ENCODE data around the gene HDDC2. TPM values are rescaled to one million over a fixed set of nuclear protein-coding genes. Genes with fewer than 3 reads are reported as not detected.

Gene HDDC2
- total RNA-seq, 1 donor = 71.5 TPM

DNA sequence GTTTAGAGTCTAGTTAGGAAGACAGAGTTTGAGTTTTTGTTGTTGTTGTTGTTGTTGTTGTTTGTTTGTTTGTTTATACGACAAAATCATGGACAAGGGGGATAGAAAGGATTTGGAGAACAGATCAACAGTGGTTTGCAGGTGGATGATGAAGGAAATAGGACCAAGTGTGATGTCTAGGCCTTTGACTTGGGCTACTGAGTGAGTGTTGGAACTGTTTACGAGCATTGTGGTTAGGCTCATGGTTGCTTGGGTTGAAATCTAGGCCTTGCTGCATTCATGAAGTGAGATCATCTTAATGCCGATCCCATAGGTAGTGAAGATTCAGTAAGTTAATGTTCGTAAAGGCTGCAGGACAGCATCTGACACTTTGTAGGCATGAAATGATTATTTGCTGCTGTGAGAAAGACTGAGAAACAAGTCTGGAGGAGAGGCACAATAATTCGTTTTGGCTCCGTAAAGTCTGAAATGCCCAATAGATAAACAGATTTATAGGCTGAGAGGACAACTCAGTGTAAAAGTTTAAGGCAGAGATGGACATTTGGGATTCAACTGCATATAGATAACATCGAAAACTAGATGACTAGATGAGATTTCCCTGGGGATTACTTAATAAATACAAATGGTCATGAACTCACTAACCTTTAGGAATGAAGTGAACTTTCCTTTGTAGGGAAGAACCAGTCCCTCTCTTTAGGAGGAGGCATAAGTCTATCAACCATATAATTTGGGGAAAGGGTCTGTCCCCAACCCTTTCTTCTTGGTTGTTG, 70.0 kb downstream of the HDDC2 start:
- TF ChIP-seq, protein P1, sequence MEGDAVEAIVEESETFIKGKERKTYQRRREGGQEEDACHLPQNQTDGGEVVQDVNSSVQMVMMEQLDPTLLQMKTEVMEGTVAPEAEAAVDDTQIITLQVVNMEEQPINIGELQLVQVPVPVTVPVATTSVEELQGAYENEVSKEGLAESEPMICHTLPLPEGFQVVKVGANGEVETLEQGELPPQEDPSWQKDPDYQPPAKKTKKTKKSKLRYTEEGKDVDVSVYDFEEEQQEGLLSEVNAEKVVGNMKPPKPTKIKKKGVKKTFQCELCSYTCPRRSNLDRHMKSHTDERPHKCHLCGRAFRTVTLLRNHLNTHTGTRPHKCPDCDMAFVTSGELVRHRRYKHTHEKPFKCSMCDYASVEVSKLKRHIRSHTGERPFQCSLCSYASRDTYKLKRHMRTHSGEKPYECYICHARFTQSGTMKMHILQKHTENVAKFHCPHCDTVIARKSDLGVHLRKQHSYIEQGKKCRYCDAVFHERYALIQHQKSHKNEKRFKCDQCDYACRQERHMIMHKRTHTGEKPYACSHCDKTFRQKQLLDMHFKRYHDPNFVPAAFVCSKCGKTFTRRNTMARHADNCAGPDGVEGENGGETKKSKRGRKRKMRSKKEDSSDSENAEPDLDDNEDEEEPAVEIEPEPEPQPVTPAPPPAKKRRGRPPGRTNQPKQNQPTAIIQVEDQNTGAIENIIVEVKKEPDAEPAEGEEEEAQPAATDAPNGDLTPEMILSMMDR (IDR thresholded peaks at IDR 0.05; ENCODE audit: insufficient read depth, low read length) = no peak
- no peak overlapping the region for H3K4me3 ChIP-seq (ENCODE audit: low read depth, low read length)

DNA sequence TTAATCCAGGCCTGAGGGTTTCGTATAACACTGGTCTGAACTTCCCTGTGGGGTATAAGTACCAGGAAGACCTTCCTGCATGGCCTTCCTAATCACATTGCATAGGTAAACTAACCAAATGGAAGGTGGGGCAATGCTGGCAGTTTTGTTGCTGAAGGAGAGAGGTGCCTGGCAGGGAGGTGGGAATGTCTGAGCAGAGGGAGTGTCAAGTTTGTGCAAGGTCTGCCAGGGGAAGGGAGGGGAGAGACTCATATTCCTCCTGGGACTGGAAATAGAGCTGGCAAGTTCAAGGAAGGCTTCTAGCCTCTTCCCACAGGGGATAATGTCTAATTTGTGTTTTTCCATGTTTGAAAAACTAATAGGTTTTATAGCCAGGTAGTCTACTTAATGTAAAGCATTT, 70.6 kb downstream of the HDDC2 start:
- TF ChIP-seq, protein P1 (IDR thresholded peaks at IDR 0.05; ENCODE audit: insufficient read depth, low read length) = no peak
- no peak for DNase-seq (ENCODE audit: low read depth)
- no peak overlapping the region for H3K4me3 ChIP-seq (ENCODE audit: low read depth, low read length)

More for the DNA sequence above, 70.0 kb downstream of the HDDC2 start:
- no peak for DNase-seq (ENCODE audit: low read depth)

DNA sequence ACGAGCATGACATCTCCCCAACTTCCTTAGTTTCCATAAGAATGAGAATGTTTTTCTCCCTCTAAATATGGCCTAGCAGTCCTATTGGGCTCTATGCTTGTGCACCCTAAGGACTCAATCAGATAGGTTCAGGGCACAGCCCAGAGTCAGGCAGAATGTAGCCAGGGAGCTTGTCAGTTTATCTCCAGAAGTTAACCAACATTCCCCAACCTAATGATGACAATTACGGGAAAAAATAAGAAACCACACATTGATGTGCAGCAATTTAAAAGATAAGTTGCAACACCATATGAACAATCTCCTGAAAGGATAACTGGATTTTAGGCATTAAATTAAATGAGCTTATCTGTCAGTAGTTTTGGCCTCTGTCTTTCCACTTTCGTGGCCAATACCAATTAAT, 71.1 kb downstream of the HDDC2 start:
- peak; percentile 28 for DNase-seq (ENCODE audit: low read depth)
- no peak overlapping the region for H3K4me3 ChIP-seq (ENCODE audit: low read depth, low read length)
- TF ChIP-seq, protein P1 (IDR thresholded peaks at IDR 0.05; ENCODE audit: insufficient read depth, low read length) = no peak

DNA sequence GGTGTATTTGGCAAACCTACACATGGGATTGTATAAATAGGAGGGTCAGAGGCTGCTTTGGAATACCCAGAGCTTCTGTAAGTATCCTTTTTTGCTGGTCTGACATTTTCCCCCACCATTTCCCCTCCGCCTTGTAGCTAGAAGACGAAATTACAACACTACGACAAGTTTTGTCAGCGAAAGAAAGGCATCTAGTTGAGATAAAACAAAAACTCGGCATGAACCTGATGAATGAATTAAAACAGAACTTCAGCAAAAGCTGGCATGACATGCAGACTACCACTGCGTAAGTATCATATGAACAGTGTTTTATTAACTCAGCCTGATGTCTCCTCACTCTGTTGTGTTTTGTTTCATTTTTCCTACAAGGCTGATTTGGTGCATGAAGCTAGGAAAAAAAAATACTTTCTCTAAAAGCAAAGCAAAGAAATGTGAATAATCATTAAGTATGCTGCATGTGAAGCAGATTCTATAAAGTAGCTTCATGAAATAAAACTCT, 72.7 kb downstream of the HDDC2 start:
- TF ChIP-seq, protein P1 (IDR thresholded peaks at IDR 0.05; ENCODE audit: insufficient read depth, low read length) = no peak
- peak overlapping the region; percentile 6 for H3K4me3 ChIP-seq (ENCODE audit: low read depth, low read length)
- peak; percentile 46 for DNase-seq (ENCODE audit: low read depth)

DNA sequence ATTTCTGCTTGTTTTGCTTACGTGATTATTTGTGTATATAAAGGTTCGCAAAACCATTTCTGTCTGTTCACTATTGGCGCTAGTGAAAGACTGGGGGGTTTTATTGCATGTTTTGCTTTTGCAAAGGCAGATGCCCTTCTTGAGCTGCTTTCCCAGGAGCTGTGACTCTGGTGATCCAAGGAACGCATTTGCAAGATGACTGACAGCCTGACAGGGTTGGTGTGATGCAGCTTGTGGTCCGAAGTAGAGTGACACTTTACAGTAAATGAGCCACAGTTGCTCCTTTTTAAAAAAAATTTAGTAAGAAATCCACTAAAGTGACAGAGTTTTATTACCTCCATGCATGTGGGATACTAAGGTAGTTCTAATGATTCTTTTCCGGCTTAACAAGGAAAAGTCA, 74.5 kb downstream of the HDDC2 start:
- TF ChIP-seq, protein P1 (IDR thresholded peaks at IDR 0.05; ENCODE audit: insufficient read depth, low read length) = no peak
- no peak overlapping the region for H3K4me3 ChIP-seq (ENCODE audit: low read depth, low read length)
- no peak for DNase-seq (ENCODE audit: low read depth)

Other genes starting within 250 kb of the HDDC2 start
- 20.8 and 21.7 TPM in 2 replicates for gene TPD52L1, start 148.2 kb downstream of the HDDC2 start, total RNA-seq (ENCODE audit: low replicate concordance)